Loucy (cell line): Measurements from ENCODE around the gene PIP4K2C.
A peak's percentile ranks its signal among the peaks of the same experiment; 100 is the strongest.

ENCODE experiments used
- H2AFZ ChIP-seq: fragments of 200-600 bp; sonication (generic); 2 replicates; pipeline ENCODE4 v1.6.0; 2016; ENCODE audit warnings: antibody characterized with exemption, mild to moderate bottlenecking, low read length, moderate library complexity
- H3F3A ChIP-seq: fragments of 200-600 bp; 2 replicates; pipeline ENCODE4 v1.6.0; 2016; ENCODE audit warnings: antibody characterized with exemption, low read depth, mild to moderate bottlenecking
- H3K27me3 ChIP-seq: fragments of 200-600 bp; sonication (generic); 2 replicates; pipeline ENCODE4 v1.6.1; 2014; ENCODE audit warnings: low read length, mild to moderate bottlenecking; ENCODE audit not compliant: insufficient read depth, poor library complexity, severe bottlenecking
- H3K36me3 ChIP-seq: fragments of 200-600 bp; sonication (generic); 2 replicates; pipeline ENCODE4 v1.6.1; 2016; ENCODE audit warnings: low read length; ENCODE audit not compliant: insufficient read depth
- H3K4me1 ChIP-seq: fragments of 200-600 bp; sonication (generic); 2 replicates; pipeline ENCODE4 v1.5.1; 2014; ENCODE audit warnings: low read length, mild to moderate bottlenecking; ENCODE audit not compliant: insufficient read depth, poor library complexity, severe bottlenecking
- H3K4me2 ChIP-seq: fragments of 200-600 bp; sonication (generic); 2 replicates; pipeline ENCODE4 v1.6.0; 2014; ENCODE audit warnings: antibody characterized with exemption, low read length, low read depth, mild to moderate bottlenecking; ENCODE audit not compliant: poor library complexity, severe bottlenecking
- H3K4me3 ChIP-seq: fragments of 200-600 bp; sonication (generic); 2 replicates; pipeline ENCODE4 v1.5.1; 2014; ENCODE audit warnings: low read length, mild to moderate bottlenecking, mixed read lengths; ENCODE audit not compliant: poor library complexity, severe bottlenecking
- H3K79me2 ChIP-seq: fragments of 200-600 bp; sonication (generic); 2 replicates; pipeline ENCODE4 v1.6.1; 2014; ENCODE audit warnings: low read length; ENCODE audit not compliant: insufficient read depth
- H3K9ac ChIP-seq: fragments of 200-600 bp; sonication (generic); 2 replicates; pipeline ENCODE4 v1.6.0; 2014; ENCODE audit warnings: mild to moderate bottlenecking, low read depth, low read length, moderate library complexity; ENCODE audit not compliant: poor library complexity, severe bottlenecking
- H3K9me2 ChIP-seq: fragments of 200-600 bp; sonication (generic); replicated peaks from 2 replicates; pipeline ENCODE4 v1.6.1; 2016; ENCODE audit warnings: low read depth, low read length, mixed read lengths
- H3K9me3 ChIP-seq: fragments of 200-600 bp; sonication (generic); 2 replicates; pipeline ENCODE4 v1.6.1; 2014; ENCODE audit warnings: mild to moderate bottlenecking, antibody characterized with exemption, low read length, low read depth; ENCODE audit not compliant: insufficient read depth
- H4K20me1 ChIP-seq: fragments of 200-600 bp; sonication (generic); 2 replicates; pipeline ENCODE4 v1.6.0; 2014; ENCODE audit warnings: antibody characterized with exemption, low read length, mild to moderate bottlenecking; ENCODE audit not compliant: insufficient read depth, poor library complexity, severe bottlenecking
- EZH2phosphoT487 ChIP-seq: fragments of 200-600 bp; IDR thresholded peaks from 2 replicates; pipeline ENCODE4 v1.6.1; 2018; ENCODE audit warnings: antibody characterized with exemption, mild to moderate bottlenecking, moderate library complexity, borderline replicate concordance
- TF ChIP-seq, protein P1 (sequence below): fragments of 200-600 bp; sonication (generic); conservative IDR thresholded peaks from 2 replicates; pipeline ENCODE4 v1.5.1; 2014; ENCODE audit warnings: mild to moderate bottlenecking, antibody characterized with exemption, low read length

PIP4K2C gene

DNA sequence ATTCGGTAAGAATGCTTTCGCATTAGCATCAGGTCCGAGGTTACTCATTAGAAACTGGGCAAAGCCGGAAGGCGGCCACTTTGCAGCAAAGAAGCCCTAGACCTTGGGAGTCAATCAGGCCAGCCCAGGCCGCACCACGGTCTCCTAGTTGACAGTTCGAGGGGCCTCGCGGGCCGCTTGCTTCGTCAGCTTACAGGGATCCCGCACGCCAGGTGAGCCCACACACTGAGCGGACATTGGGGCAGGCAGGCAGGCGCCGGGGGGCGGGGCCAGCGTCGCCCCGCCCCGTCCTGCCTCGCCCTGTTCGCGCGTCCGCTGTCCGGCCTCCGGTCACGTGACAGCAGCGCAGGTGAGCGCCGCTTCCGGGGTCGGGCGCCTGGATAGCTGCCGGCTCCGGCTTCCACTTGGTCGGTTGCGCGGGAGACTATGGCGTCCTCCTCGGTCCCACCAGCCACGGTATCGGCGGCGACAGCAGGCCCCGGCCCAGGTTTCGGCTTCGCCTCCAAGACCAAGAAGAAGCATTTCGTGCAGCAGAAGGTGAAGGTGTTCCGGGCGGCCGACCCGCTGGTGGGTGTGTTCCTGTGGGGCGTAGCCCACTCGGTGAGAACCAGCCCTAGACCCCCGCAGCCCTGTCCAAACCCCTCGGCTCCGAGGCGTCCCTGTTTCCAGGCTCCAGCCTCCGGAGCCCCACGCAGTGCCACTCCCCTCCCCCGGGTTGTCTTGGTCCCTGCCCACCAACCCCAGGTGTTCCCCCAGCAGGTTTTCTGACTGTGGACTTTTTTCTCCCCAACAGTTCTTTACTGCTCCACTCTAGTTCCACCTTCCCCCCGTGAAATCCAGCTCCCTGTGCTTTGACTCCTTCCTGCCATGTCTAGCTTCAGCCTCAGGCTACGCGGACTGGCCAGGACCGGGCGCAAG, at the start of gene PIP4K2C:
Gene PIP4K2C (plus strand): TSS at position 329 of the 918 bp plus-strand sequence. CDS start 98 bp downstream, at position 427.
- Histone ChIP-seq H3K4me1 (peaks cover 22% of the 10 kb centered on the region), H3K4me2 (peak within 1 kb of the TSS; percentile 98), H3K79me2 (peaks cover 33% of the 10 kb centered on the region; the same call in 1 of the 2 replicates), H3K9ac (peak within 1 kb of the TSS; percentile 74), H3K36me3 (peaks cover 5% of the 10 kb centered on the region; the same call in 1 of the 2 replicates), H3K9me2 (no peaks in the 10 kb centered on the region), H3F3A (no peaks in the 10 kb centered on the region), H3K9me3 (no peaks in the 10 kb centered on the region), H3K27me3 (no peaks in the 10 kb centered on the region), H4K20me1 (no peaks in the 10 kb centered on the region), H3K4me3 (peak within 1 kb of the TSS; percentile 87), H2AFZ (peak within 1 kb of the TSS; percentile 95)
- TF ChIP-seq EZH2phosphoT487, result no peak
- TF ChIP-seq, protein P1, sequence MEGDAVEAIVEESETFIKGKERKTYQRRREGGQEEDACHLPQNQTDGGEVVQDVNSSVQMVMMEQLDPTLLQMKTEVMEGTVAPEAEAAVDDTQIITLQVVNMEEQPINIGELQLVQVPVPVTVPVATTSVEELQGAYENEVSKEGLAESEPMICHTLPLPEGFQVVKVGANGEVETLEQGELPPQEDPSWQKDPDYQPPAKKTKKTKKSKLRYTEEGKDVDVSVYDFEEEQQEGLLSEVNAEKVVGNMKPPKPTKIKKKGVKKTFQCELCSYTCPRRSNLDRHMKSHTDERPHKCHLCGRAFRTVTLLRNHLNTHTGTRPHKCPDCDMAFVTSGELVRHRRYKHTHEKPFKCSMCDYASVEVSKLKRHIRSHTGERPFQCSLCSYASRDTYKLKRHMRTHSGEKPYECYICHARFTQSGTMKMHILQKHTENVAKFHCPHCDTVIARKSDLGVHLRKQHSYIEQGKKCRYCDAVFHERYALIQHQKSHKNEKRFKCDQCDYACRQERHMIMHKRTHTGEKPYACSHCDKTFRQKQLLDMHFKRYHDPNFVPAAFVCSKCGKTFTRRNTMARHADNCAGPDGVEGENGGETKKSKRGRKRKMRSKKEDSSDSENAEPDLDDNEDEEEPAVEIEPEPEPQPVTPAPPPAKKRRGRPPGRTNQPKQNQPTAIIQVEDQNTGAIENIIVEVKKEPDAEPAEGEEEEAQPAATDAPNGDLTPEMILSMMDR, result no peak

DNA sequence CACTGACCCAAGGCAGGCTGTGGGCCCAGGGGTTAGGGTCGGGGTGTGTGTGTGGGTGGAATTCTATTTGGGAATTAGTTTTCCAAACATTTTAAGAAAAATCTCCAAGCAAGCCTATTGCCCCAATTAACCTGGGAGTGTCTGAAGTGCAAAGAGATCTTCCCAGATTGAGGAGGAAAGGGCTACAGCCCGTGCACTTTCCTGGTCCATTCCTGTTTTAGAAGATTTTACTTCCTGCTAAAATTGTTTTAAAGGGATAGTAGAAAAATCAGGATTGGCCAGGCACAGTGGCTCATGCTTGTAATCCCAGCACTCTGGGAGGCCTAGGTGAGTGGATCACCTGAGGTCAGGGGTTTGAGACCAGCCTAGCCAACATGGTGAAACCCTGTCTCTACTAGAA, 49.3 kb upstream of the PIP4K2C start:
- H3K4me2 ChIP-seq, result no peak overlapping the region
- H3F3A ChIP-seq, result no peaks in the 10 kb centered on the region
- H3K4me1 ChIP-seq, result peaks cover 24% of the 10 kb centered on the region
- H3K36me3 ChIP-seq, result no peaks in the 10 kb centered on the region
- no peak overlapping the region for H3K4me3 ChIP-seq
- no peaks in the 10 kb centered on the region for H3K9me3 ChIP-seq
- H3K79me2 ChIP-seq, result peaks cover 21% of the 10 kb centered on the region
- H3K27me3 ChIP-seq, result no peaks in the 10 kb centered on the region
- TF ChIP-seq, protein P1, result no peak
- TF ChIP-seq EZH2phosphoT487, result no peak
- H3K9me2 ChIP-seq, result no peaks in the 10 kb centered on the region
- no peak overlapping the region for H2AFZ ChIP-seq
- peaks cover 9% of the 10 kb centered on the region for H4K20me1 ChIP-seq
- H3K9ac ChIP-seq, result no peak overlapping the region

DNA sequence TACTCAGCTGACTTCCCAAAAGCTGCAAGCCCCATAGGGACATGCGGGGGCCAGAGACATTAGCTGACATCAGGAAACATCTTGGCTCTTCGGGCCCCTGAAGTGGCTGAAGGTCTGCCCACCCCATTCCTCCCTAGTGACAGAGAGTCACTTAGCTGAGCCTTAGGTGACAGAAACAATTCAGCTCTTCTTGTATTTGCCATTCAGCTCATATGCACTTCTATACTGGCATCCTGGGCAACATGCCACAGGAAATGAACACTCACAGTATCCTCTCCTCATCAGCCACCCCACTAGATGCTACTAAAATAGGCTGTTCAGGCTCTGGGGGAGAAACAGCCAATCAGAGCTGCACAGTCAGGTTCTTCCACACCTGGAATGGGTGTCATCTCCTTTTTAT, 47.4 kb upstream of the PIP4K2C start:
- Histone ChIP-seq H3K36me3 (no peaks in the 10 kb centered on the region), H3K9ac (peak overlapping the region; percentile 10), H3K79me2 (peaks cover 23% of the 10 kb centered on the region), H3K4me1 (peaks cover 31% of the 10 kb centered on the region), H4K20me1 (peaks cover 9% of the 10 kb centered on the region), H3K9me3 (no peaks in the 10 kb centered on the region), H3K27me3 (no peaks in the 10 kb centered on the region), H3K4me2 (peak overlapping the region; percentile 29), H2AFZ (no peak overlapping the region), H3K9me2 (no peaks in the 10 kb centered on the region), H3F3A (no peaks in the 10 kb centered on the region), H3K4me3 (no peak overlapping the region)
- TF ChIP-seq EZH2phosphoT487, result no peak
- TF ChIP-seq, protein P1, result no peak
